HepG2 (cell line): Measurements from ENCODE around the gene PXYLP1. TPM values are rescaled to one million over a fixed set of nuclear protein-coding genes. Genes with fewer than 3 reads are reported as not detected.

Experiments
- ATAC-seq: fragments of 200-7000 bp; cut with Tn5 transposase; 3 replicates; pipeline ENCODE4 v1.9.1; 2020; ENCODE audit warnings: mild to moderate bottlenecking, moderate library complexity
- BruUV-seq: library from RNA; stranded (reverse); fragments of 400-500 nt; replicated peaks from 2 replicates; lab custom pipeline; 2021; lab: Mats Ljungman, UMichigan
- CTCF ChIA-PET: fragments of 300-600 bp; formaldehyde crosslinking; extraction: SDS; loops from one replicate; lab custom pipeline; 2021; ENCODE audit warnings: low total read pairs, inconsistent platforms, low intra/inter-chr PET ratio; lab: Yijun Ruan, JAX
- POLR2A ChIA-PET: fragments of 350-600 bp; sonication (Branson Sonifier 250); formaldehyde crosslinking; loops from one replicate; lab custom pipeline; 2020; ENCODE audit warnings: antibody characterized with exemption, inconsistent platforms; lab: Yijun Ruan, JAX
- DNase-seq: peaks from one replicate; pipeline ENCODE4 v3.0.0-alpha.2; 2015; ENCODE audit warnings: low spot score
- FAIRE-seq: peaks from 3 replicates; lab custom pipeline; 2011; peaks lifted over from hg19 to GRCh38; lab: Jason Lieb, UNC
- H2AFZ ChIP-seq: one replicate; pipeline ENCODE4 v1.6.1; 2011; ENCODE audit warnings: low read length, inconsistent platforms
- H3K27ac ChIP-seq: fragments of 300-600 bp; 3 replicates; pipeline ENCODE4 v1.8.0; 2011; ENCODE audit warnings: mixed run types, mild to moderate bottlenecking, mixed read lengths, low read length, inconsistent platforms; ENCODE audit not compliant: insufficient read depth; ENCODE audit errors: extremely low read length
- H3K27me3 ChIP-seq, 2 experiments: fragments of 200-600 bp in 1 of 2; 2 replicates in 1 of 2; 3 replicates in 1 of 2; pipeline versions ENCODE4 v1.6.0 to v1.8.0; 2011; ENCODE audit warnings: low read length in 2 of 2, mild to moderate bottlenecking in 2 of 2, moderate library complexity in 2 of 2, inconsistent platforms in 1 of 2; ENCODE audit not compliant: insufficient read depth in 2 of 2, control insufficient read depth in 1 of 2
- H3K36me3 ChIP-seq, 2 experiments: fragments of 200-600 bp in 1 of 2; replicated peaks in 1 of 2; 2 replicates in 1 of 2; 3 replicates in 1 of 2; pipeline versions ENCODE4 v1.5.1 to v1.8.0; 2011; ENCODE audit warnings: low read length in 2 of 2, inconsistent platforms in 1 of 2; ENCODE audit not compliant: insufficient read depth in 2 of 2, control insufficient read depth in 1 of 2
- H3K4me1 ChIP-seq: 2 replicates; pipeline ENCODE4 v1.5.1; 2012; ENCODE audit warnings: low read length, inconsistent platforms; ENCODE audit not compliant: insufficient read depth
- H3K4me2 ChIP-seq: 2 replicates; pipeline ENCODE4 v1.6.0; 2011; ENCODE audit warnings: low read depth, low read length, inconsistent platforms
- H3K4me3 ChIP-seq, 3 experiments: fragments of 200-600 bp in 1 of 3; sonication (generic), shearing (Covaris generic) in 1 of 3; replicated peaks in 1 of 3; 2 replicates each; pipeline ENCODE4 v1.5.1; 2011 to 2016; ENCODE audit warnings: low read length in 3 of 3, inconsistent platforms in 2 of 3, low read depth in 2 of 3, mild to moderate bottlenecking in 2 of 3, control low read depth in 1 of 3, mixed read lengths in 1 of 3; ENCODE audit not compliant: insufficient read depth in 1 of 3
- H3K79me2 ChIP-seq: one replicate; pipeline ENCODE4 v1.6.1; 2011; ENCODE audit warnings: low read length, inconsistent platforms; ENCODE audit not compliant: insufficient read depth
- H3K9ac ChIP-seq: 2 replicates; pipeline ENCODE4 v1.6.0; 2011; ENCODE audit warnings: mild to moderate bottlenecking, low read depth, low read length, inconsistent platforms; ENCODE audit not compliant: insufficient read depth
- H3K9me3 ChIP-seq: 2 replicates; pipeline ENCODE4 v1.5.1; 2012; ENCODE audit warnings: mild to moderate bottlenecking, low read length
- H4K20me1 ChIP-seq: 2 replicates; pipeline ENCODE4 v1.6.0; 2011; ENCODE audit warnings: inconsistent platforms, mild to moderate bottlenecking, low read length, moderate library complexity; ENCODE audit not compliant: insufficient read depth
- BRCA1 ChIP-seq: sonication (generic); formaldehyde crosslinking; IDR thresholded peaks from 2 replicates; pipeline ENCODE4 v1.4.0; 2020; ENCODE audit warnings: missing genetic modification reagents
- CBX5 ChIP-seq: sonication (generic); formaldehyde crosslinking; IDR thresholded peaks from 2 replicates; pipeline ENCODE4 v1.4.0; 2020; ENCODE audit warnings: missing genetic modification reagents, borderline replicate concordance
- KDM4B ChIP-seq: sonication (generic); formaldehyde crosslinking; IDR thresholded peaks from 2 replicates; pipeline ENCODE4 v1.4.0; 2020; ENCODE audit warnings: missing genetic modification reagents
- NFIC ChIP-seq: IDR thresholded peaks from 2 replicates; pipeline ENCODE4 v1.6.1; 2012; ENCODE audit warnings: mild to moderate bottlenecking, low read length, inconsistent platforms
- NFYB ChIP-seq: sonication (generic); formaldehyde crosslinking; IDR thresholded peaks from 2 replicates; pipeline ENCODE4 v1.4.0; 2020; ENCODE audit warnings: missing genetic modification reagents
- SYNCRIP ChIP-seq: fragments of 200-400 bp; formaldehyde crosslinking; IDR thresholded peaks from 2 replicates; pipeline ENCODE4 v1.6.1; 2018; ENCODE audit warnings: mild to moderate bottlenecking, low read depth, low read length; ENCODE audit not compliant: insufficient read depth
- ZNF251 ChIP-seq: sonication (generic); formaldehyde crosslinking; IDR thresholded peaks from 2 replicates; pipeline ENCODE4 v1.9.0; 2021; ENCODE audit warnings: mild to moderate bottlenecking, missing genetic modification reagents
- ZNF451 ChIP-seq: sonication (generic); formaldehyde crosslinking; IDR thresholded peaks from 2 replicates; pipeline ENCODE4 v1.5.0; 2020; ENCODE audit warnings: mild to moderate bottlenecking, missing genetic modification reagents
- ZNF543 ChIP-seq: sonication (generic); formaldehyde crosslinking; IDR thresholded peaks from 2 replicates; pipeline ENCODE4 v1.4.0; 2020; ENCODE audit warnings: mild to moderate bottlenecking, missing genetic modification reagents
- ZNF652 ChIP-seq: IDR thresholded peaks from 2 replicates; pipeline ENCODE4 v1.6.1; 2016; ENCODE audit warnings: low read depth, borderline replicate concordance
- WGBS: methylation state at CpG from one replicate; pipeline ENCODE4 v1.1.6; 2017; ENCODE audit warnings: low lambda C conversion rate; 5-methylcytosine and 5-hydroxymethylcytosine counted together
- in situ Hi-C: cut with HindIII; loops from 2 replicates; pipeline ENCODE4 v1.10.0; 2017; ENCODE audit warnings: low pct_unique_long_range_greater_than_20kb; ENCODE audit not compliant: extremely low pct_ligation_motif_present
- intact Hi-C: fragments of 100-400 bp; cut with micrococcal nuclease; formaldehyde crosslinking; loops from one replicate; pipeline ENCODE4 v1.10.0; 2022; ENCODE audit not compliant: unreplicated experiment
- polyA plus RNA-seq, 8 experiments: library from polyadenylated mRNA; depleted of rRNA in 3 of 8; stranded (reverse) in 7 of 8; unstranded in 1 of 8; fragments of >200 nt; fragmentation: Illumina TruSeq in 4 of 8; extraction: Trizol in 4 of 8; gene quantifications; 2 replicates each; pipeline versions ENCODE4 v1.2.1 to v1.2.3, GENCODE V29; 2011 to 2016; ENCODE audit warnings: low read depth in 4 of 8, missing spikeins in 1 of 8, mixed read lengths in 1 of 8; ENCODE audit not compliant: insufficient read depth in 1 of 8
- total RNA-seq, 5 experiments: library from RNA; depleted of rRNA; stranded (reverse); fragments of >200 nt; fragmentation: Illumina TruSeq; extraction: Trizol; gene quantifications; 2 replicates each; pipeline ENCODE4 v1.2.3, GENCODE V29; 2016; ENCODE audit warnings: low read depth in 1 of 5
- TF ChIP-seq, protein P1 (sequence below): sonication (generic); formaldehyde crosslinking; IDR thresholded peaks from 2 replicates; pipeline ENCODE4 v1.4.0; 2020; ENCODE audit warnings: missing genetic modification reagents
- TF ChIP-seq, protein P2 (sequence below): sonication (generic); formaldehyde crosslinking; IDR thresholded peaks from 2 replicates; pipeline ENCODE4 v1.5.1; 2020; ENCODE audit warnings: mild to moderate bottlenecking, moderate library complexity, missing genetic modification reagents
- TF ChIP-seq, protein P3 (sequence below): sonication (generic); formaldehyde crosslinking; IDR thresholded peaks from 2 replicates; pipeline ENCODE4; 2020; ENCODE audit warnings: missing genetic modification reagents, mild to moderate bottlenecking, borderline replicate concordance

Gene PXYLP1
- total and polyA plus RNA-seq, 2 of the 13 experiments (the other 11 are each of a cell fraction or from before 2014, with no cell fraction given): 4.9 to 8.1 TPM

DNA sequence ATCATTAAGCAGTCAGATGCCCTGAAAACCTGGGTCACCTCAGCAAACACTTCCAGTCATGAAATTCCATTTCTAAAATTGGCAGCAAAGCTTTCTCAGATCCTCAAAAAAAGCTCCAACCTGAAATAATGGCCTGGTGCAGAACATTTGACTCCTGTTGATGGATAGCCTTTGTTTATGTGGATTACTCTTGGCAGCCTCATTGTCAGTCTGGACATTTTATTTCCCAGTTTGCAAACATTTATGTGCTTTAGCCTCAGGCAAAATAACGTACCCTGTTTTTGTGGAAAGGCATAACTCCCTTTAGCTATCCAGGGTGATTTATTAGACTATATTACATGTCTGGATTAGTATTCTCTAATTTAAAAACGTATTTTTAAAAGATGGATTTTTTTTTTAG is 53.9 kb downstream of the PXYLP1 start:
- no peak overlapping the region for H3K4me2 ChIP-seq
- no peaks in the 10 kb centered on the region for H4K20me1 ChIP-seq
- no peak for ATAC-seq
- FAIRE-seq: no peak
- no peak overlapping the region for H3K9ac ChIP-seq
- BruUV-seq: no TSS peak
- 75% methylated on average over 2 of the region's 2 CpGs for WGBS
- intact Hi-C loops (no loop called here), in situ Hi-C loops (no loop called here)
- no peak overlapping the region for H3K27ac ChIP-seq
- ChIA-PET CTCF (no interaction called here), POLR2A (no interaction called here)
- no peak overlapping the region for H2AFZ ChIP-seq
- H3K4me1 ChIP-seq: no peaks in the 10 kb centered on the region
- peaks cover 2 to 5% of the 10 kb centered on the region in 2 experiments; a peak in 1 of 5 replicates for H3K36me3 ChIP-seq
- no peaks in the 10 kb centered on the region for H3K79me2 ChIP-seq
- DNase-seq: no peak
- no peaks in the 10 kb centered on the region for H3K27me3 ChIP-seq
- TF ChIP-seq NFIC (no peak), ZNF251 (CRISPR knock-in tag) (no peak), CBX5 (CRISPR knock-in tag) (no peak), ZNF451 (no peak), KDM4B (CRISPR knock-in tag) (no peak)
- TF ChIP-seq, protein P1, sequence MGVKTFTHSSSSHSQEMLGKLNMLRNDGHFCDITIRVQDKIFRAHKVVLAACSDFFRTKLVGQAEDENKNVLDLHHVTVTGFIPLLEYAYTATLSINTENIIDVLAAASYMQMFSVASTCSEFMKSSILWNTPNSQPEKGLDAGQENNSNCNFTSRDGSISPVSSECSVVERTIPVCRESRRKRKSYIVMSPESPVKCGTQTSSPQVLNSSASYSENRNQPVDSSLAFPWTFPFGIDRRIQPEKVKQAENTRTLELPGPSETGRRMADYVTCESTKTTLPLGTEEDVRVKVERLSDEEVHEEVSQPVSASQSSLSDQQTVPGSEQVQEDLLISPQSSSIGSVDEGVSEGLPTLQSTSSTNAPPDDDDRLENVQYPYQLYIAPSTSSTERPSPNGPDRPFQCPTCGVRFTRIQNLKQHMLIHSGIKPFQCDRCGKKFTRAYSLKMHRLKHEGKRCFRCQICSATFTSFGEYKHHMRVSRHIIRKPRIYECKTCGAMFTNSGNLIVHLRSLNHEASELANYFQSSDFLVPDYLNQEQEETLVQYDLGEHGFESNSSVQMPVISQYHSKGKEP (CRISPR knock-in tag): no peak
- TF ChIP-seq, all 625 proteins: peak for 0
- H3K4me3 ChIP-seq: no peak overlapping the region
- H3K9me3 ChIP-seq: no peaks in the 10 kb centered on the region

DNA sequence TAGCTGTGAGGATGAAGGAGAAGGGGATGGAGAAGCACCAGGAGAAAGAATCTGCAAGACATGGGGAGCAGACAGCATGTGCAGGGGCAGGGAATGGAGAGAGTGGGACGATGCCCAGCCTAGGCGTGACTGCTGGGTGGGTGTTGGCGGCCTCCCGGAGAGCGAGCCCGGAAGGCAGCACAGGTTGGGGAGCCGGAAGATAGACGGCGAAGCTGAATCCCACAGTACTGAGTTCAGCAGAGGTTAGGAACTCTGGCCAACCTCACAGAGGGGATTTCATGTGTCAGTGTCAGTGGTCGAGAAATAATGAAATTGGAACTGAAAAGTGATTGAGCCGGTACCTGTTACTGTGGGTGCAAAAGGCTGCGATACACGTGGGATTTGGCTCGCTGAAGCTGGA is 55.2 kb downstream of the PXYLP1 start:
- CTCF ChIA-PET: no interaction called here
- BruUV-seq: no TSS peak
- Histone ChIP-seq H3K9me3 (no peaks in the 10 kb centered on the region), H4K20me1 (no peaks in the 10 kb centered on the region), H3K9ac (no peak overlapping the region), H3K4me2 (no peak overlapping the region), H3K36me3 (peaks cover 0 to 5% of the 10 kb centered on the region in 2 experiments; a peak in 2 of 5 replicates), H3K27ac (no peak overlapping the region), H3K4me3 (no peak overlapping the region), H3K27me3 (no peaks in the 10 kb centered on the region), H3K4me1 (no peaks in the 10 kb centered on the region), H2AFZ (no peak overlapping the region), H3K79me2 (no peaks in the 10 kb centered on the region)
- TF ChIP-seq NFYB (CRISPR knock-in tag) (no peak), BRCA1 (CRISPR knock-in tag) (no peak), ZNF652 (no peak), SYNCRIP (no peak), ZNF543 (CRISPR knock-in tag) (no peak)
- TF ChIP-seq, protein P2, sequence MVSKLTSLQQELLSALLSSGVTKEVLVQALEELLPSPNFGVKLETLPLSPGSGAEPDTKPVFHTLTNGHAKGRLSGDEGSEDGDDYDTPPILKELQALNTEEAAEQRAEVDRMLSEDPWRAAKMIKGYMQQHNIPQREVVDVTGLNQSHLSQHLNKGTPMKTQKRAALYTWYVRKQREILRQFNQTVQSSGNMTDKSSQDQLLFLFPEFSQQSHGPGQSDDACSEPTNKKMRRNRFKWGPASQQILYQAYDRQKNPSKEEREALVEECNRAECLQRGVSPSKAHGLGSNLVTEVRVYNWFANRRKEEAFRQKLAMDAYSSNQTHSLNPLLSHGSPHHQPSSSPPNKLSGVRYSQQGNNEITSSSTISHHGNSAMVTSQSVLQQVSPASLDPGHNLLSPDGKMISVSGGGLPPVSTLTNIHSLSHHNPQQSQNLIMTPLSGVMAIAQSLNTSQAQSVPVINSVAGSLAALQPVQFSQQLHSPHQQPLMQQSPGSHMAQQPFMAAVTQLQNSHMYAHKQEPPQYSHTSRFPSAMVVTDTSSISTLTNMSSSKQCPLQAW (CRISPR knock-in tag): no peak
- TF ChIP-seq, protein P3, sequence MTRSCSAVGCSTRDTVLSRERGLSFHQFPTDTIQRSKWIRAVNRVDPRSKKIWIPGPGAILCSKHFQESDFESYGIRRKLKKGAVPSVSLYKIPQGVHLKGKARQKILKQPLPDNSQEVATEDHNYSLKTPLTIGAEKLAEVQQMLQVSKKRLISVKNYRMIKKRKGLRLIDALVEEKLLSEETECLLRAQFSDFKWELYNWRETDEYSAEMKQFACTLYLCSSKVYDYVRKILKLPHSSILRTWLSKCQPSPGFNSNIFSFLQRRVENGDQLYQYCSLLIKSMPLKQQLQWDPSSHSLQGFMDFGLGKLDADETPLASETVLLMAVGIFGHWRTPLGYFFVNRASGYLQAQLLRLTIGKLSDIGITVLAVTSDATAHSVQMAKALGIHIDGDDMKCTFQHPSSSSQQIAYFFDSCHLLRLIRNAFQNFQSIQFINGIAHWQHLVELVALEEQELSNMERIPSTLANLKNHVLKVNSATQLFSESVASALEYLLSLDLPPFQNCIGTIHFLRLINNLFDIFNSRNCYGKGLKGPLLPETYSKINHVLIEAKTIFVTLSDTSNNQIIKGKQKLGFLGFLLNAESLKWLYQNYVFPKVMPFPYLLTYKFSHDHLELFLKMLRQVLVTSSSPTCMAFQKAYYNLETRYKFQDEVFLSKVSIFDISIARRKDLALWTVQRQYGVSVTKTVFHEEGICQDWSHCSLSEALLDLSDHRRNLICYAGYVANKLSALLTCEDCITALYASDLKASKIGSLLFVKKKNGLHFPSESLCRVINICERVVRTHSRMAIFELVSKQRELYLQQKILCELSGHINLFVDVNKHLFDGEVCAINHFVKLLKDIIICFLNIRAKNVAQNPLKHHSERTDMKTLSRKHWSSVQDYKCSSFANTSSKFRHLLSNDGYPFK (CRISPR knock-in tag): no peak
- in situ Hi-C loops: no loop called here
- no peak for ATAC-seq
- DNase-seq: no peak
- FAIRE-seq: no peak
- POLR2A ChIA-PET: no interaction called here
- WGBS: 91% methylated on average over 14 of the region's 14 CpGs
- intact Hi-C loops: no loop called here
